Neural progenitor cell (in vitro differentiated cells): ENCODE measurements around the gene CLTB.

ENCODE experiments used
- EZH2 ChIP-seq: fragments of 200-600 bp; sonication (generic); IDR thresholded peaks from 2 replicates; pipeline ENCODE4 v1.6.1; 2017; ENCODE audit warnings: antibody characterized with exemption, mild to moderate bottlenecking, moderate library complexity
- EZH2phosphoT487 ChIP-seq: fragments of 200-600 bp; sonication (generic); IDR thresholded peaks from 2 replicates; pipeline ENCODE4 v1.6.1; 2017; ENCODE audit warnings: antibody characterized with exemption
- TF ChIP-seq, protein P1 (sequence below): fragments of 200-600 bp; sonication (generic); IDR thresholded peaks from 2 replicates; pipeline ENCODE4 v1.5.1; 2017; ENCODE audit warnings: antibody characterized with exemption, mild to moderate bottlenecking

DNA sequence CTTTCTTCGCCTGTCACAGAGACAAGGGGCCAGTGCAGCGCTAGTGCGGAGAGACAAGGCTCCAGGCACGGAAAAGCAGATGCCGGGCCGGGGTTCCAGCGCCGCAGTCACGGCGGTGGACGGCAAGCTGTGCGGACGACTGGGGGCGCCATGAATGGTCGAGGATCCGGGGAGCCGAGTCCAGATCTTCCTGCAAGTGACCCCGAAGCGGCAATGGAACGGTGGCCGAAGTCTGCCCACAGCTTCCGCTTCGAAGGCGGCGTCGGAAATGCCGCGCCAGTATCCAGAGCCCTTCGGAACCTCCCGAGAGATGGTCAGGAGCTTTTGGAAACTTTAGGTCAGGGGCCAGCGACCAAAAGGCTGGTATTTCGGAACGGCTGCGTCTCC, 31.2 kb upstream of the CLTB start:
- TF ChIP-seq, protein P1, sequence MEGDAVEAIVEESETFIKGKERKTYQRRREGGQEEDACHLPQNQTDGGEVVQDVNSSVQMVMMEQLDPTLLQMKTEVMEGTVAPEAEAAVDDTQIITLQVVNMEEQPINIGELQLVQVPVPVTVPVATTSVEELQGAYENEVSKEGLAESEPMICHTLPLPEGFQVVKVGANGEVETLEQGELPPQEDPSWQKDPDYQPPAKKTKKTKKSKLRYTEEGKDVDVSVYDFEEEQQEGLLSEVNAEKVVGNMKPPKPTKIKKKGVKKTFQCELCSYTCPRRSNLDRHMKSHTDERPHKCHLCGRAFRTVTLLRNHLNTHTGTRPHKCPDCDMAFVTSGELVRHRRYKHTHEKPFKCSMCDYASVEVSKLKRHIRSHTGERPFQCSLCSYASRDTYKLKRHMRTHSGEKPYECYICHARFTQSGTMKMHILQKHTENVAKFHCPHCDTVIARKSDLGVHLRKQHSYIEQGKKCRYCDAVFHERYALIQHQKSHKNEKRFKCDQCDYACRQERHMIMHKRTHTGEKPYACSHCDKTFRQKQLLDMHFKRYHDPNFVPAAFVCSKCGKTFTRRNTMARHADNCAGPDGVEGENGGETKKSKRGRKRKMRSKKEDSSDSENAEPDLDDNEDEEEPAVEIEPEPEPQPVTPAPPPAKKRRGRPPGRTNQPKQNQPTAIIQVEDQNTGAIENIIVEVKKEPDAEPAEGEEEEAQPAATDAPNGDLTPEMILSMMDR: no peak
- peak; percentile 26 for TF ChIP-seq EZH2
- TF ChIP-seq EZH2phosphoT487: no peak
